IPS-15b (cell line): Measurements from ENCODE around the gene GH1.
"Not testable (repeated sequence)": the region's sequence is repeated elsewhere in the genome, so short reads cannot be mapped to it uniquely, and the experiment has no call there.

Experiments
- H3K27me3 ChIP-seq: one replicate; pipeline ENCODE4 v1.6.1; 2013; ENCODE audit warnings: low read length; ENCODE audit not compliant: control insufficient read depth, insufficient read depth
- H3K36me3 ChIP-seq: one replicate; pipeline ENCODE4 v1.6.1; 2013; ENCODE audit warnings: low read length; ENCODE audit not compliant: control insufficient read depth, insufficient read depth
- H3K4me1 ChIP-seq: one replicate; pipeline ENCODE4 v1.6.1; 2013; ENCODE audit warnings: mild to moderate bottlenecking, low read length; ENCODE audit not compliant: control insufficient read depth, insufficient read depth
- H3K4me3 ChIP-seq: one replicate; pipeline ENCODE4 v1.5.1; 2013; ENCODE audit warnings: low read depth, low read length
- H3K9ac ChIP-seq: one replicate; pipeline ENCODE4 v1.6.1; 2013; ENCODE audit warnings: low read depth, mild to moderate bottlenecking, low read length
- H3K9me3 ChIP-seq: one replicate; pipeline ENCODE4 v1.6.1; 2013; ENCODE audit warnings: mild to moderate bottlenecking, low read length; ENCODE audit not compliant: control insufficient read depth, insufficient read depth

Gene GH1

GRCh38 chr17:63903787-63904201 lies 14.8 kb downstream of the GH1 start:
- not testable (repeated sequence) for H3K9ac ChIP-seq, H3K36me3 ChIP-seq, H3K27me3 ChIP-seq, H3K4me1 ChIP-seq, H3K9me3 ChIP-seq, H3K4me3 ChIP-seq

GRCh38 chr17:63901971-63902370 lies 16.7 kb downstream of the GH1 start:
- H3K36me3 ChIP-seq, H3K9ac ChIP-seq, H3K4me1 ChIP-seq, H3K9me3 ChIP-seq, H3K4me3 ChIP-seq, H3K27me3 ChIP-seq: not testable (repeated sequence)

- not testable (repeated sequence) for H3K4me3 ChIP-seq, H3K9me3 ChIP-seq, H3K27me3 ChIP-seq, H3K4me1 ChIP-seq, H3K9ac ChIP-seq, H3K36me3 ChIP-seq
These were observed 19.5 kb downstream of the GH1 start for GRCh38 chr17:63898899-63899798.

- not testable (repeated sequence) for H3K27me3 ChIP-seq, H3K9me3 ChIP-seq, H3K9ac ChIP-seq, H3K4me3 ChIP-seq, H3K4me1 ChIP-seq, H3K36me3 ChIP-seq
These were observed 21.9 kb downstream of the GH1 start, which contains the start of gene CSH1 for GRCh38 chr17:63896524-63897354. TSS of gene CSH1 (minus strand) at chr17:63896574. CDS start at chr17:63896511, 63 bp downstream.

- not testable (repeated sequence) for H3K36me3 ChIP-seq, H3K9ac ChIP-seq, H3K4me3 ChIP-seq, H3K27me3 ChIP-seq, H3K4me1 ChIP-seq, H3K9me3 ChIP-seq
These were observed 23.8 kb downstream of the GH1 start for GRCh38 chr17:63894821-63895220.

- not testable (repeated sequence) for H3K4me3 ChIP-seq, H3K9ac ChIP-seq, H3K4me1 ChIP-seq, H3K27me3 ChIP-seq, H3K9me3 ChIP-seq, H3K36me3 ChIP-seq
These were observed 24.6 kb downstream of the GH1 start for GRCh38 chr17:63894021-63894420.

- H3K4me1 ChIP-seq, H3K9ac ChIP-seq, H3K27me3 ChIP-seq, H3K4me3 ChIP-seq, H3K36me3 ChIP-seq, H3K9me3 ChIP-seq: not testable (repeated sequence)
These were observed 26.2 kb downstream of the GH1 start for GRCh38 chr17:63892316-63893037.

GRCh38 chr17:63889026-63889848 lies 29.4 kb downstream of the GH1 start:
- H3K4me3 ChIP-seq, H3K36me3 ChIP-seq, H3K9ac ChIP-seq, H3K4me1 ChIP-seq, H3K9me3 ChIP-seq, H3K27me3 ChIP-seq: not testable (repeated sequence)

GRCh38 chr17:63885119-63885518 lies 33.5 kb downstream of the GH1 start:
- H3K9ac ChIP-seq, H3K9me3 ChIP-seq, H3K4me3 ChIP-seq, H3K36me3 ChIP-seq, H3K27me3 ChIP-seq: not testable (repeated sequence)
- H3K4me1 ChIP-seq, result peaks cover 10% of the 10 kb centered on the region

GRCh38 chr17:63882626-63883126 lies 36.0 kb downstream of the GH1 start:
- not testable (repeated sequence) for H3K27me3 ChIP-seq, H3K9ac ChIP-seq, H3K36me3 ChIP-seq, H3K9me3 ChIP-seq, H3K4me3 ChIP-seq
- peaks cover 10% of the 10 kb centered on the region for H3K4me1 ChIP-seq
